ENCODE data around the gene WFIKKN2. TPM values are rescaled to one million over a fixed set of nuclear protein-coding genes. Genes with fewer than 3 reads are reported as not detected.
A peak's percentile ranks its signal among the peaks of the same experiment; 100 is the strongest.

Gene WFIKKN2
- total and polyA plus RNA-seq, 2 experiments from 2014 or later: 0.50 TPM; not detected in 1

- Histone ChIP-seq H3K4me3 (no peak overlapping the region), H3K79me2 (no peaks in the 10 kb centered on the region), H3K36me3 (replicated peaks; ENCODE audit: insufficient read depth, low read depth) (no peaks in the 10 kb centered on the region), H3K27me3 (no peaks in the 10 kb centered on the region), H3K4me2 (no peak overlapping the region), H3K9me3 (ENCODE audit: low read depth) (no peaks in the 10 kb centered on the region), H3K27ac (no peak overlapping the region), H2AFZ (no peak overlapping the region), H3K9me2 (replicated peaks; ENCODE audit: insufficient read depth) (no peaks in the 10 kb centered on the region), H4K20me1 (ENCODE audit: insufficient read depth, poor library complexity, severe bottlenecking) (no peaks in the 10 kb centered on the region), H3K4me1 (ENCODE audit: insufficient read depth) (peaks cover 6% of the 10 kb centered on the region)
- WGBS (ENCODE audit: low lambda C conversion rate, missing lambda C conversion rate): 73% methylated on average over 2 of the region's 2 CpGs
- TF ChIP-seq EZH2phosphoT487 (IDR thresholded peaks at IDR 0.05; ENCODE audit: low read depth, severe bottlenecking, unreplicated experiment) (no peak), EZH2 (IDR thresholded peaks at IDR 0.05; ENCODE audit: borderline replicate concordance) (no peak)
- no peak for DNase-seq (ENCODE audit: low spot score)
Observed at GRCh38 chr17:50848711-50849110, 13.3 kb downstream of the WFIKKN2 start.

- Histone ChIP-seq H2AFZ (no peak overlapping the region), H3K4me1 (ENCODE audit: insufficient read depth) (no peaks in the 10 kb centered on the region), H3K27ac (no peak overlapping the region), H3K4me2 (no peak overlapping the region), H4K20me1 (ENCODE audit: insufficient read depth, poor library complexity, severe bottlenecking) (no peaks in the 10 kb centered on the region), H3K36me3 (replicated peaks; ENCODE audit: insufficient read depth, low read depth) (no peaks in the 10 kb centered on the region), H3K4me3 (no peak overlapping the region), H3K79me2 (no peaks in the 10 kb centered on the region), H3K9me2 (replicated peaks; ENCODE audit: insufficient read depth) (no peaks in the 10 kb centered on the region), H3K27me3 (no peaks in the 10 kb centered on the region), H3K9me3 (ENCODE audit: low read depth) (no peaks in the 10 kb centered on the region)
- TF ChIP-seq EZH2 (IDR thresholded peaks at IDR 0.05; ENCODE audit: borderline replicate concordance) (no peak), CTCF (IDR thresholded peaks at IDR 0.05; ENCODE audit: poor library complexity) (no peak), EZH2phosphoT487 (IDR thresholded peaks at IDR 0.05; ENCODE audit: low read depth, severe bottlenecking, unreplicated experiment) (no peak)
- DNase-seq (ENCODE audit: low spot score): no peak
- 79% methylated on average over 7 of the region's 7 CpGs for WGBS (ENCODE audit: low lambda C conversion rate, missing lambda C conversion rate)
Observed at GRCh38 chr17:50850640-50851039, 15.3 kb downstream of the WFIKKN2 start.

- no peak overlapping the region for H2AFZ ChIP-seq
- no peaks in the 10 kb centered on the region for H3K79me2 ChIP-seq
- H3K9me3 ChIP-seq (ENCODE audit: low read depth): no peaks in the 10 kb centered on the region
- H3K4me3 ChIP-seq: no peak overlapping the region
- H3K36me3 ChIP-seq (replicated peaks; ENCODE audit: insufficient read depth, low read depth): no peaks in the 10 kb centered on the region
- no peaks in the 10 kb centered on the region for H4K20me1 ChIP-seq (ENCODE audit: insufficient read depth, poor library complexity, severe bottlenecking)
- H3K27me3 ChIP-seq: no peaks in the 10 kb centered on the region
- peak overlapping the region; percentile 71 for H3K4me2 ChIP-seq
- no peaks in the 10 kb centered on the region for H3K9me2 ChIP-seq (replicated peaks; ENCODE audit: insufficient read depth)
- 64% methylated on average over 6 of the region's 6 CpGs for WGBS (ENCODE audit: low lambda C conversion rate, missing lambda C conversion rate)
- no peak for DNase-seq (ENCODE audit: low spot score)
- H3K27ac ChIP-seq: peak overlapping the region; percentile 65
- H3K4me1 ChIP-seq (ENCODE audit: insufficient read depth): no peaks in the 10 kb centered on the region
- TF ChIP-seq EZH2 (IDR thresholded peaks at IDR 0.05; ENCODE audit: borderline replicate concordance): no peak
- no peak for TF ChIP-seq EZH2phosphoT487 (IDR thresholded peaks at IDR 0.05; ENCODE audit: low read depth, severe bottlenecking, unreplicated experiment)
- no peak for TF ChIP-seq CTCF (IDR thresholded peaks at IDR 0.05; ENCODE audit: poor library complexity)
Observed at GRCh38 chr17:50853015-50853615, 17.7 kb downstream of the WFIKKN2 start.

- DNase-seq (ENCODE audit: low spot score): no peak
- Histone ChIP-seq H3K27me3 (no peaks in the 10 kb centered on the region), H2AFZ (no peak overlapping the region), H3K4me1 (ENCODE audit: insufficient read depth) (no peaks in the 10 kb centered on the region), H4K20me1 (ENCODE audit: insufficient read depth, poor library complexity, severe bottlenecking) (no peaks in the 10 kb centered on the region), H3K4me2 (no peak overlapping the region), H3K79me2 (no peaks in the 10 kb centered on the region), H3K27ac (no peak overlapping the region), H3K9me3 (ENCODE audit: low read depth) (no peaks in the 10 kb centered on the region), H3K4me3 (no peak overlapping the region), H3K9me2 (replicated peaks; ENCODE audit: insufficient read depth) (no peaks in the 10 kb centered on the region), H3K36me3 (replicated peaks; ENCODE audit: insufficient read depth, low read depth) (no peaks in the 10 kb centered on the region)
- TF ChIP-seq CTCF (IDR thresholded peaks at IDR 0.05; ENCODE audit: poor library complexity) (no peak), EZH2 (IDR thresholded peaks at IDR 0.05; ENCODE audit: borderline replicate concordance) (no peak), EZH2phosphoT487 (IDR thresholded peaks at IDR 0.05; ENCODE audit: low read depth, severe bottlenecking, unreplicated experiment) (no peak)
- 84% methylated on average over 6 of the region's 6 CpGs for WGBS (ENCODE audit: low lambda C conversion rate, missing lambda C conversion rate)
Observed at GRCh38 chr17:50853781-50854180, 18.4 kb downstream of the WFIKKN2 start.

All from hepatocyte (in vitro differentiated cells).